HUDEP-2 (cell line): ENCODE measurements around the gene TGOLN2.
"Not testable (repeated sequence)": the region's sequence is repeated elsewhere in the genome, so short reads cannot be mapped to it uniquely, and the experiment has no call there.

Experiments used
- DNase-seq, 76 experiments: peaks; one replicate each; lab custom pipeline; 2025; ENCODE audit not compliant: unreplicated experiment in 76 of 76; lab: John Stamatoyannopoulos, UW

Gene TGOLN2

DNA sequence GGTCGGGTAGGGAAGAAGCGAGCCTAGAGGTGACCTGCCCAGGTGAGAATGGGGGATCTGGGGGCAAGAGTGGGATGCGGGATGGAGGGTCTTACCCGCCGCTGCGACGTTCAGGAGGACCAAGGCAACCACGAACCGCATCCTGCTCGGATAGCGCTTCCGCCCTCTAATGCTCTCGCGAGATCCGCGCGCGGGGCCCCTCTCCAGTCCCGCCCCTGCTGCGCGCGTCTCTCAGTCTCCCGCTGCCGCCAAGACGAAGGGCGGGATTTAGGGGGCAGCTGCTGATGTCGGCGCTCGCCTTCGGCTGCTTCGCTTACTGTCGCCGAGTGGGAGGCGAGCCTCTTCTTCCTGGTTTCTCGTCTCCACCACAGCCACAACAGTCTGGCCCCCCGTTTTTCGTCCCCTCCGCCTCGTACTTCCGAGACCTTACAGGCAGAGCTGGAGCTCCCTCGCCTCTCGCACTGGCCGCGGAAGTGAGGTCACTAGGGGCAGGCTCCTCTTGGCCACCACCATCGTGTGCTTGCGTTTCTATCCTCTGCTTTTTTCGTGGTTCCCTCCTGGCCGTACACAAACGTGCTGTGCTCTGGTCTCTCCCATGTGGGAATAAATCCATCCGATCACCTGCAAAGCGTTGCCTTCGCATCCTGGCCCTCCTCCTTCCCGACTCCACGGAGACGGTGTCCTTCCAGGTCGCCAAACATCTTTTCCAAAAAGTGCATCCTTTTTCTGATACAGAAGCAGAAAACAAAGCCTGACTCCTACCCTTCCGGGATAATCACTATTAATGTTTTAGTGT, at the start of gene TGOLN2:
Gene TGOLN2 (minus strand): TSS at position 168 of the 796 bp plus-strand sequence. CDS start 27 bp downstream, at position 141.
- DNase-seq: peak in 75 of 76 experiments; percentile 13 to 90 (median 80)

DNA sequence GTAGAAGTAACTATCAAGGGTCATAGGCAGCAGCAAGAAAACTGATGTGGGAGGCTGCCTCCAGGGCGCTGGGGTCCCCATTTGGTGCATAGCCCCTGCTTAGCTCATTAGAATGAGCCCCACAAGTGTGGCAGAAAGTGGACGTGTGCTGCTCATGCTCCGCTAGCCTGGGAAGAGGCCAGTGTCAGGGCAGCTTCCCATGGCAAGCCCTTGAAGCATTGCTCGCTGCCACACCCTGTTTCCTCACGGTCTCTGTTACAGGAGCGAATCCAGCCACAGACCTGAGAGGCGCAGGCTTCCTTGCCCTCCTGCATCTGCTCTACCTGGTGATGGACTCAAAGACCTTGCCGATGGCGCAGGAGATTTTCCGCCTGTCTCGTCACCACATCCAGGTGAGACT, 49.3 kb upstream of the TGOLN2 start:
- no peak for DNase-seq

DNA sequence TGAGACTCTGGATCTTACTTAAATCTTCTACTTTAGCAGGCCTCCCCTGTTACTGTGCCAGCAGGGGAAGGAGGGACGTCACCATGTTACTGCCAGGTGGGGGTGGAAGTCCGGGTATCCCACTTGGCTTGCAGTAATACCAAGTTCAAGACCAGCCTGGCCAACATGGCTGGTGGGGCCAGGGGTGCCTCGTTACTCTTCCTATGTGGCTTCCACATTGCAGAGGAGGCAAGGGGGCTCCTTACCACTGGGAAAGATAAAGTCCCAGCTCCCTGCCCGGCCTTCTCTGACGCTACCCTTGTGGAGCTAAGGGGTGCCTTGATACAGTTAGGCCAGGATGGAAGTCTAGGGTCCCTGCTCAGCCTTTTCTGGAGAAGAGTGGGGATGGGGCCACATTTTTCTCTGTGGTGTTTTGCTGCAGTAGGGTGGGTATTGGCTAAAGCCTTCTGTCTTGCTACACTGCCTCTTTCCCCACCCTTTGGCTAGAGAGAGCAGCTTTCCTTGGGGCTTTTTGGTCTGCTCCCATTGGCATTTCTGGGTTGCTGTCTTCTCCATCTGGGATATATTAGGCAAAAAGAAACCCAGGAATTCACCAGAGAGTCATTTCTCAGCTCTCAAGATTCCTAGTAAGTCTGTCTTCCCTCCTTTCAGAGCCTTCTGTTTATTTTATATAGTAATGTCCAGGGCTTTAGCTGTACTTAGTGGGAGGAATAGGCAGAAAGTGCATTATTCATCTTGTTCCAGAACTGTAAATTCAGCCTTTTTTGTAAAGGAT, 48.7 kb upstream of the TGOLN2 start:
- DNase-seq: no peak

DNA sequence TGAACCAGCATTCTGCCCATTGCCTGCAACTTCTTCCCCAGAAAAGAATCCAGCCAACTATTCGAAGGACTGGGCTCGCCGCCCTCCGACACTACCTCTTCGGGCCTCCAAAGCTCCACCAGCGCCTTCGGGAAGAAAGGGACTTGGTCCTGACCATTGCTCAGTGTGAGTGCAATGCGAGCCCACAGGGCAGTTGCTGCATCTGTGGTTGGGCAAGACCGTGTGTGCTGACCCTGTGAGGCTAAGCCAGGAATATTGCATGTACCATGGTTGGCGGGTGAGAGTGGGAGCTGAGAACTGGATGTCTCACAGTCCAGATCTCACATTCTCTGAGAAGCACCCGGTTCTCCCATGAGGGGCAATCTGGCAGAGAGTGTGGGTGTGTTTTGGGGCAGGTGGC, 43.3 kb upstream of the TGOLN2 start:
- DNase-seq: no peak

DNA sequence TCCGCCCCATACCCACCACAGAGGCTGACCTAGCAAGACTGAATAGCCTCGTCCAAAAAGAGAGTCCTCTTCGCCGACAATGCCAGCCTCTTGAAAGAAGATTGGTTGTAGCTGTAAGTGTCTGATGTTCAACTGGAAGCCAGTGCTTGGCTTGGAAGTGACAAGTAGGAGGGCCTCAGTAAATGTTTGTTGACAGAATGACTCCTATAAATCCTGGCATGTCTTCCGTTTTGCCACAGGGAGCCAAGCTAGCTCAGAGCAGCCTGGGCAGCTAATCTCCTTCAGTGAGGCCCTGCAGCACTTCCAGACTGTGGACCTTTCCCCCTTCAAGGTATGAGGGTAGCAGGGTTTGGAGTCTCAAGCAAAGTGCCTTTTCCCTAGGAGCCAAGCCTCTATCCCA, 41.7 kb upstream of the TGOLN2 start:
- DNase-seq: no peak

DNA sequence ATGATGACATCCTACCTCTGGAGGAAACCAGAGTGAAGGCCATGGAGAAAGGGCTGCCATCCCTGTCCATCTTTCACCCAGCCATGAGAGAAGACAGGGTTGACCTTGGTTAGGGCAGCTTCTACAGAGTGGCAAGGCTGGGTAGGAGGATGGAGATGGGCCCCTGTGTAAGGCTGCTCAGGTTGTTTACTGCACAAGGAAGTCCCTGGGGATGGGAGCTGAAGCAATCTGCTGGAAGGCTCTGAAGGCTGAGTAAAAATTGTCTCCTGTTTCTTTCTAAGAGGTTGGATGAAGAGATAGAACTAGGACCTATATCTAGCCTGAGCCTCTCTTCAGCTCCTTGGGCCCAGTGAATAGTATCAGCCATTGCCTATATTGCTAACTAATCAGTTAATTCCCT, 41.1 kb upstream of the TGOLN2 start:
- DNase-seq: no peak

DNA sequence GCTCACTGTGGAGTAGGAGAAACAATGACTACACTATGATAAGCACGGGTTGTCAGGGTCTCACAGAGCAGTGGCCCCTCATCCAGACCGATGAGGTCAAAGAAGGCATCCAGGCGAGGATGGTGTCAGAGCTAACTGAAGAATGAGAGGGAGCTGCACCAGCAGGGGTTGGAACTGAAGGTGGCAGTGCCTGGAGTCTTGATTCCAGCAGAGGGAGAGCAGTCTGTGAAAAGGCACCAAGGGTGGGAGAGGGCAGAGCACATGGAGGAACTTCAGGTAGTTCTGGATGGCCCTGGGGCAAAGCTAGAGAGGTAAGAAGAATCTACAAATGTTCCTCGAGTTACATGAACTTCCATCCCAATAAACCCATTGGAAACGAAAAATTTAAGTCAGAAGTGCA, 39.4 kb upstream of the TGOLN2 start:
- DNase-seq: no peak

DNA sequence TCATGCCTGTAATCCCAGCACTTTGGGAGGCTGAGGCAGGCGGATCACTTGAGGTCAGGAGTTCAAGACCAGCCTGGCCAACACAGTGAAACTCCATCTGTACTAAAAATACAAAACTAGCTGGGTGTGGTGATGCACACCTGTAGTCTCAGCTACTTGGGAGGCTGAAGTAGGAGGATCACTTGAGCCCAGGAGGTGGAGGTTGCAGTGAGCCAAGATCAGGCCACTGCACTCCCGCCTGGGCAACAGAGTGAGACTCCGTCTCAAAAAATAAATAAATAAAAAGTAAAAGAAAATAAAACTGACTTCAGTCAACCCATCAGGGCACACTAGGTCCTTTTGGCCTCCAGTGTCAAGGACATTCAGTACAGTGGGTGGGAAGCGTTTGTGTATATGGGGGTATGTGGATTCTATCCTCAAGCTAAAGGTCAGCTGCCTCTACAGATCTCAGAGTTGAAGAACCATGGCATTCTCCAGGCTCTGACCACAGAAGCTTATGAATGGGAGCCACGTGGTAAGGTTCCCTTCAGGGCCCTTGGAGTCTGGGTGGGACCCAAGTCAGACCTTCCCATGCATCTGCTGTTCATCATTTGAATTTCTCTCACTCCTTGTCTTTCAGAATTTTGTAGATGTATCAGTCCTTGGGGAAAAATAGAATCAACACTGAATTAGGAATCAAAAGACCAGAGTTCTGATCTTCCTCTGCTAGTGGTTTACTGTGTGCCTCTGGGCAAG, 35.0 kb upstream of the TGOLN2 start:
- not testable (repeated sequence) for DNase-seq

DNA sequence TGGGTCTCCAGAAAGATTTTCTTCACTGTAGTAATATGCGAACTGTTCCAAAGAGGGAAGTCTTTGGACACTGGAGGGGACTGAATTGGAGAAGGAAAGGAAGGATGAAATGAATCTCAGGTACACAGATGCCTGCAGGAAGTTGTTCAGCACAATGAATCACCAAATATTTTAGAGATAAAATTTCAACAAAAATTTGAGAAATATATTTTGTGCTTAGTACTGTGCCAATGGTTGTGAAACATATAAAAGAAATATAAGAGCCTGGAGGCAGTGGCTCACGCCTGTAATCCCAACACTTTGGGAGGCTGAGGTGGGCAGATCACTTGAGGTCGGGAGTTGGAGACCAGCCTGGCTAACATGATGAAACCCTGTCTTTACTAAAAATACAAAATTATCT, 29.9 kb upstream of the TGOLN2 start:
- DNase-seq: no peak

DNA sequence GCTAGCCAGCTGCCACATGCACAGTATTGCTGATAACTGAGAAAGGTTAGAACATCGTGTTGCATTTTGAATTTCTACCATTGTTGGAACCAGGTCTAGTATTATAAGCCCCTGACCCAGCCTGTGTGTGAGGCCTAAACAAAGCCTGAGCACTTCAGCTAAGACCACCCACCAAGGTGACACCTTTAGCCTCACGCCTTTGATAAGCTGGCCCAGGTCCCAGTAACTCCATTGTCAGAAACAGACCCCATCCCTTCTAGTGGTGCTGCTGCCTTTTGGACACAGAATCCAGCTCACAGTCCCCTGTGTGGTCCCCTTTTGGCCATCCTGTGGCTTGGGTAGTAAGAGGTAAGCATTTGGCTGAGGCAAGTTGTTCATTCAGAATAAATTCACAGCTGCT, 28.4 kb upstream of the TGOLN2 start:
- no peak for DNase-seq

DNA sequence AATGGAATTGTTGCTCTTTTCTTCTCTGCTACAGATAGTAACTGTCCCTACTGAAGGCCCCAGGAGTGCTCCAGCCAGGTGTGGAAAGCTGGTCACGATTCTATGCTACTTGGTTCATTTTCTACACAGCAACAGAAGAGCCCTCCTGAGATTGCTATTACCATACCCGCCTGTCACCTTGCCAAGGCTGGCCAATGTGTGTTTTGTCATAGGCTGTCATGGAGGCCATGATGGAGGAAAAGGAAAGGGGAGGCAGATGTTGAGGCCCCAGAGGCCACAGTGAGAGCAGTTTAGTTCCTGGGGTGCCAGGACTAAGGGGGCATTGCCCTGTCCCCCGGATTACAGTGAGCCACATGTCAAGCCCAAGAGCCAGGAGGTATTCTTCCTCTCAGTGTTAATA, 27.7 kb upstream of the TGOLN2 start:
- DNase-seq: peak in 2 of 76 experiments; percentile 5 to 10

DNA sequence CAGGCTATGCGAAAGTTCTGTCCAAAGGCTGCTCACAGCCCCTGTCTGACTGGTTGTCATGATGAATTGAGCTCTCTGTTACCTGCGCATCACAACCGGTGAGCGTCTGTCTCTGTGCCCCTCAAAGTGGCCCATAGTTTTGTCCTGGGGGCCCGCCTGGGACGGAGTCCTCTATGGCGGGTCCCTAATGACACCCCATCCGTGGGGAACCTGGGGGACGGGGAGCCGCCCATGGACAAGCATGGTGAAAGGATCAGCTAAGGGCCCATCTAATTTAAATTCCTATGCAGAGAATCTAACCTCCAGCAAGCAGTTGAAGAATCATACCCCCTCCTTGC, 27.3 kb upstream of the TGOLN2 start:
- DNase-seq: peak in 3 of 76 experiments; percentile 3 to 36 (median 18)

DNA sequence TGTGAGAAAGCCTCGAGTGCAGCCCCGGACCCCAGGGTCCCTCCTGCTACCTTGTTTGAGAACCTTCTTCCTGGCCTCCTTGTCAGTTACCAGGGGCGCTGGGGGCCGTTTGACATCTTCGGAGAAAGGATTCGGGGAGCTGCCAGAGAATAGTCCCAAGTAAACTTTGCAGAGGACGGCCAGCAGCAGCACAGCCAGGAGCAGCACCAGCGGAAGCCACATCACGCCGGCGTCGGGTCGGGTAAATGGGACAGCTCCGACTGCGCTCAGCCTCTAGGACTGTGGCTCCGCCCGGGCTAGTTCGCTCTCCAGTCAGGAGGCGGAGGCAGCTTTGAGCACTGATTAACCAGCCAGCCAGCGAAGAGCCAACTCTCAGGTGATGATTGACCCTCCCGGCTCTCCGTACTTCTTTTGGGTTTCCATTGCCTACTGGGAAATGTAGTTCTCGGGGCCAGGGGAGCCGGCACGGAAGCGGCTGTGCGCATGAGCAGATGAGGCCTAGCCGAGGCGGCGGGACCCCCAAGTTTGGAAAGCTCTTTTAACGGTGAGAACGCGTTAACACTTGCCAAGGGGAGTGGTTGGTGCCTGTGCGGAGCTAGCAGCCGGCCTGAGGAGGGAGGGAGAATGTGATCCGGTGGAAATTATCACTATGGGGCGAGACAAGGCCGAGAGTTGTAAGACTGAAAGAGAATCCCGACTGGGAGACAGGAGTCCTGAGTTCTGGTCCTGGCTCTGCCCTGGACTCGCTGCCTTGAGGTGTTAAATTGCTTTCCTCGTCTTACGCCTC, 26.7 kb upstream of the TGOLN2 start, which contains the start of the genes ELMOD3 and RETSAT:
Gene ELMOD3 (plus strand): TSS at position 484 of the 787 bp plus-strand sequence. CDS start 2,430 bp downstream, outside the sequence.
Gene RETSAT (minus strand): TSS at position 243 of the 787 bp plus-strand sequence. CDS start 21 bp downstream, at position 222.
- DNase-seq: peak; percentile 18 to 99 (median 96)

DNA sequence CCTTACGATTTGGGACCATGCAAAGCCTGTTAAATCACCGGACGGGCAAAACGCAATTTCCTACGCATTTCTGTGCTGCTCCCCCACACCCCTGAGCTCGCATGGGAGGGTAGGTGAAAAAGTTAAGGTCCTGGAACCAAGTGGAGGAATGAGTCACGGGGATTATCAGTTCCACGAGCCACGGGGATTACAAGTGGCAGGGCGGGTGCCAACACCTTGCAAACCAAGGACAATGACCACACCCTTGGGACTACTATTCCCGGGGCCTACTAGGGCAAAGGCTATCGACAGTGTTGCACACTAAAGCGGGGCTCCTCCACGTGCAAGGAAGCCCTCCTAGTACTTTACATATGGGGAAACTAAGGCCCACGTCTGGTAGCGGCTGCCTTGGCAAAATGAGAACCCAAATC, 26.1 kb upstream of the TGOLN2 start:
- peak in 28 of 76 experiments; percentile 5 to 45 (median 24) for DNase-seq

DNA sequence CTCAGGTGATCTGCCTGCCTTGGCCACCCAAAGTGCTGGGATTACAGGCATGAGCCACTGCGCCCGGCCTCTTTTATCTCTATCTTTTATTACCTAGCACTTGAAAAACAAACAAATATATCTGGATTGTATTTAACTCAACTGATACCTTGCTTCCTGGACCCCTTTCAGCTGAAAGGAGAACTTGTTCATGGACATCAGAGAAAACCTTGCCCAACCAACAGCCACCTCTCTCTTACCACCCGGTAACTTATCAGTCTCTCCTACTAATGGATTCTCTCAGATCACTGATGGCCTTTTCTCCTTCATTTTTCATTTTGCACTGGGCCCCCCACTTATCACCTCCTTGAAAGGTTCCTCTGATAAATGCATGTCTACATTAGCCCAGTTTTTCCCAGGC, 19.8 kb upstream of the TGOLN2 start:
- no peak for DNase-seq

DNA sequence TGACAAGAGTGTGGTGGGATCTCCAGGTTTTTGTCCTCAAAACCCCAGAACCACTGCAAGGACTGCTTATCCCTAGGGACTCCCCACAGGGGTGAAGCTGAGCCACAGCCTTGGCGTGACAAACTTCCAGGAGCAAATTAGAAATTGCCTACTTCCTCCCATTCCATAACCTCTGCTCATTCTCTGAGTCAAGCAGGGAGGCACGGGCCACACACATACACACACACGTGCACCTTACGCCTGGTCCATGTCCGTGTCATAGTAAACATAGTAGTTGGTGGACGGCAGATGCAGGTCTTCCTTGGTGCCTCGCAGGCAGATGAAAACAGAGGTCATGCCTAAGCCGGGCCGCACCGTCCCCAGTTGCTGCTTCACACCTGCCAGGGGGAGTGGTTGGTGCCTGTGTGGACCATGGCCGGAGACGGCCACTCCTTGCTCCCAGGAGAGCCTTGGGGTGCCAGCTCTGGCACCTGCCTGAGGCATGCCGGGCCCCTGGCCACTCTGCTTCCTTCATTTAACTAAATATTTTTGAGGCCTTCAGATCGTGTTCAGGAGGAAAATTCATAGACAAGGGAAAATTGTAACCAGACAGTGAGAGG, 16.7 kb upstream of the TGOLN2 start:
- no peak for DNase-seq

DNA sequence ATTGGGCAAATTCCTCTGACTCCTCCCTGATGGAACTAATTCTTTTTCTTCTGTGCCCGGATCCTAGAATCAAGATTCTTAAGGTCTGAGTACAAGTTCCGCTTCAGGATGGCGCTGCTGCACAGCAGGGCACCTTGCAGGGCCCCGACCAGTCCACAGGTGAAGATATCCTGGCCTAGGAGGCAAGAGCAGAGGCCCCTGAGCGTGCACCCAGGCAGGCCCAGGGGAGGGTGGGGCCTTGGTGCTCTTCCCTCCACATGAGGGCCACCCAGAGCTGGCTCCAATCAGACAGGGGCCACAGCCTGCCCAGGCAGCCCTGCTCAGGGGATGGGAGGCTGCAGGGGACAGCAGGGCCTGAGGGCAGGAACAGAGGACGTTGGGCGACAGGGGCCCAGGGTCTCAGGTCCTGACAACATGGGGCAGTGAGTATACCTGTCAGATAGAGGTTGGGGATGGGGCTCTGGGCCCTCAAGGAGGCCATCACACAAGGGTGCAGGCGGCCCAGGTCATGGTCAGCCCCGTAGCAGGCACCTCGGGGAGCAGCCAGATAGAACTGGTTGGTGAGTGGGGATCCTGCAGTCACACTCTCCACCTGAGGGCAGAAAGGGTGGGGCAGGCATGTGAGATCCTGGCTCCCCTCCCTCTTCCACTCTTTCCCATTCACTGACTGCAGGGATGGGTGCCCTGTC, 15.6 kb upstream of the TGOLN2 start:
- DNase-seq: not testable (repeated sequence)

DNA sequence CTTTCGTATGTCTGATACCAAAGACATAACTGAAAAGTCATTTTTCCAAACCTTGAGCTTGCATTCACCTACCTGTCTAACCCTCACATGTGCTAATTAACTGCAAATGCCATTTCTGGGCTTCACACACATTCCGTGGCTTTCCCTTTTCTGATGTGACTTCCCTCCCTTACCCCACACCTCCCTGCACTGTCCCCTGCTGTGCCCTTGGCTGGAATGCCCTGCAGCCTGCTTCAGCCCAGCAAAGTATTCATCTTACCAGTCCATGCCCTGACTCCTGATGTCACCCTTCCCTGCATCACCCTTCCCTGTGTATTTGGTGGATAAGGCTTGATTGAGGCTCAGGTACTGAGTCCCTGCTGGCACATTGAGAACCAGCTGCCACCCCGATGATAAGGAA, 14.4 kb upstream of the TGOLN2 start:
- DNase-seq: no peak
